Measurements from ENCODE around the gene CDK15. TPM values are rescaled to one million over a fixed set of nuclear protein-coding genes. Genes with fewer than 3 reads are reported as not detected.

The CDK15 gene
- total RNA-seq, 1 experiment from 2014 or later = not detected

- TF ChIP-seq ETV6 (CRISPR knock-in tag; IDR thresholded peaks at IDR 0.05) (no peak), ZNF671 (CRISPR knock-in tag; IDR thresholded peaks at IDR 0.05) (no peak), NR3C1 (CRISPR knock-in tag; conservative IDR thresholded peaks at IDR 0.05; ENCODE audit: low read depth) (no peak), ZNF232 (CRISPR knock-in tag; IDR thresholded peaks at IDR 0.05) (no peak), MYBL2 (CRISPR knock-in tag; IDR thresholded peaks at IDR 0.05) (no peak)
- TF ChIP-seq, protein P1, sequence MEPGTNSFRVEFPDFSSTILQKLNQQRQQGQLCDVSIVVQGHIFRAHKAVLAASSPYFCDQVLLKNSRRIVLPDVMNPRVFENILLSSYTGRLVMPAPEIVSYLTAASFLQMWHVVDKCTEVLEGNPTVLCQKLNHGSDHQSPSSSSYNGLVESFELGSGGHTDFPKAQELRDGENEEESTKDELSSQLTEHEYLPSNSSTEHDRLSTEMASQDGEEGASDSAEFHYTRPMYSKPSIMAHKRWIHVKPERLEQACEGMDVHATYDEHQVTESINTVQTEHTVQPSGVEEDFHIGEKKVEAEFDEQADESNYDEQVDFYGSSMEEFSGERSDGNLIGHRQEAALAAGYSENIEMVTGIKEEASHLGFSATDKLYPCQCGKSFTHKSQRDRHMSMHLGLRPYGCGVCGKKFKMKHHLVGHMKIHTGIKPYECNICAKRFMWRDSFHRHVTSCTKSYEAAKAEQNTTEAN (CRISPR knock-in tag; IDR thresholded peaks at IDR 0.05) = no peak
Measured at GRCh38 chr2:201854841-201855240, 48.5 kb downstream of the CDK15 start (continued).

DNA sequence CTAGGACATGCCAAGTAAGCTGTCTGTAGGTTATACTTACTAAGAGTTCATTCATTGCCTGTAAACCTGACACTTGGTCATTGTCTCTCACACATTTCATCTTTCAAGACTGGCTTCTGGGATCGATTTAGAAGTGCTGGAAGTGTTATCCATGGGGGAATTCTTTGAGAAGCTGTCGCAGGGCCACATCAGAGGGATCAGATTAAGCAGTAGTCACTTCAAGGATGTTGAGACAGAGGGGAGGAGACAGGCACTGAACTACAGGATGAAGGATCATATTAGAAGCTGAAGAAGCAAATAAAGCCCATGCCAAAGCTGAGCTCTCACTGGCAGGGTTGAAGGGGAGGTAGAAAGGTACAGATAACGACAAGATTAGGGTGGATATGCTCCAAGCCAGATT is 49.0 kb downstream of the CDK15 start:
- ChIA-PET POLR2A (interaction anchor here (0.6 to 0.7 kb wide), 3 partner anchors 10 to 209 kb away, joined by 3 to 5 read pairs (median 3); no protein-coding TSS in a partner anchor), CTCF (interaction anchor here (0.9 to 1.9 kb wide), 2 partner anchors 12 to 294 kb away, joined by 3 to 7 read pairs; no protein-coding TSS in a partner anchor)
- no peaks in the 10 kb centered on the region for H3K36me3 Mint-ChIP-seq
- no peak for ATAC-seq
- no peak overlapping the region for H3K27ac Mint-ChIP-seq
- no peaks in the 10 kb centered on the region for H3K9me3 Mint-ChIP-seq
- no peak overlapping the region for H3K4me3 Mint-ChIP-seq
- no peak for DNase-seq (ENCODE audit: low spot score)
- peaks cover 7% of the 10 kb centered on the region for H3K27me3 Mint-ChIP-seq (ENCODE audit: low read depth)
- TF ChIP-seq, protein P2, sequence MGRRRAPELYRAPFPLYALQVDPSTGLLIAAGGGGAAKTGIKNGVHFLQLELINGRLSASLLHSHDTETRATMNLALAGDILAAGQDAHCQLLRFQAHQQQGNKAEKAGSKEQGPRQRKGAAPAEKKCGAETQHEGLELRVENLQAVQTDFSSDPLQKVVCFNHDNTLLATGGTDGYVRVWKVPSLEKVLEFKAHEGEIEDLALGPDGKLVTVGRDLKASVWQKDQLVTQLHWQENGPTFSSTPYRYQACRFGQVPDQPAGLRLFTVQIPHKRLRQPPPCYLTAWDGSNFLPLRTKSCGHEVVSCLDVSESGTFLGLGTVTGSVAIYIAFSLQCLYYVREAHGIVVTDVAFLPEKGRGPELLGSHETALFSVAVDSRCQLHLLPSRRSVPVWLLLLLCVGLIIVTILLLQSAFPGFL (CRISPR knock-in tag; IDR thresholded peaks at IDR 0.05; ENCODE audit: borderline replicate concordance) = no peak
- TF ChIP-seq, protein P3, sequence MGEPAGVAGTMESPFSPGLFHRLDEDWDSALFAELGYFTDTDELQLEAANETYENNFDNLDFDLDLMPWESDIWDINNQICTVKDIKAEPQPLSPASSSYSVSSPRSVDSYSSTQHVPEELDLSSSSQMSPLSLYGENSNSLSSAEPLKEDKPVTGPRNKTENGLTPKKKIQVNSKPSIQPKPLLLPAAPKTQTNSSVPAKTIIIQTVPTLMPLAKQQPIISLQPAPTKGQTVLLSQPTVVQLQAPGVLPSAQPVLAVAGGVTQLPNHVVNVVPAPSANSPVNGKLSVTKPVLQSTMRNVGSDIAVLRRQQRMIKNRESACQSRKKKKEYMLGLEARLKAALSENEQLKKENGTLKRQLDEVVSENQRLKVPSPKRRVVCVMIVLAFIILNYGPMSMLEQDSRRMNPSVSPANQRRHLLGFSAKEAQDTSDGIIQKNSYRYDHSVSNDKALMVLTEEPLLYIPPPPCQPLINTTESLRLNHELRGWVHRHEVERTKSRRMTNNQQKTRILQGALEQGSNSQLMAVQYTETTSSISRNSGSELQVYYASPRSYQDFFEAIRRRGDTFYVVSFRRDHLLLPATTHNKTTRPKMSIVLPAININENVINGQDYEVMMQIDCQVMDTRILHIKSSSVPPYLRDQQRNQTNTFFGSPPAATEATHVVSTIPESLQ (CRISPR knock-in tag; IDR thresholded peaks at IDR 0.05) = no peak
- TF ChIP-seq TP53 (CRISPR knock-in tag; IDR thresholded peaks at IDR 0.05) (no peak), SOX15 (CRISPR knock-in tag; IDR thresholded peaks at IDR 0.05) (no peak), NFYB (CRISPR knock-in tag; conservative IDR thresholded peaks at IDR 0.05; ENCODE audit: low read depth) (no peak), CREM (CRISPR knock-in tag; IDR thresholded peaks at IDR 0.05) (no peak), NFE2L1 (CRISPR knock-in tag; IDR thresholded peaks at IDR 0.05) (no peak), ZNF396 (CRISPR knock-in tag; IDR thresholded peaks at IDR 0.05; ENCODE audit: borderline replicate concordance) (no peak), ZNF121 (CRISPR knock-in tag; IDR thresholded peaks at IDR 0.05) (no peak), TCF7 (CRISPR knock-in tag; IDR thresholded peaks at IDR 0.05; ENCODE audit: low read depth) (no peak), JUN (CRISPR knock-in tag; IDR thresholded peaks at IDR 0.05) (no peak), ZSCAN18 (CRISPR knock-in tag; IDR thresholded peaks at IDR 0.05) (no peak), ZBTB21 (CRISPR knock-in tag; IDR thresholded peaks at IDR 0.05; ENCODE audit: borderline replicate concordance) (no peak)
- TF ChIP-seq, protein P1 (CRISPR knock-in tag; IDR thresholded peaks at IDR 0.05) = no peak
- H3K4me1 Mint-ChIP-seq = peaks cover 36% of the 10 kb centered on the region

Measured in WTC11 (cell line).